GM12878 (cell line): Measurements from ENCODE around the gene TRAF3. TPM values are rescaled to one million over a fixed set of nuclear protein-coding genes. Genes with fewer than 3 reads are reported as not detected.

Source experiments
- ATAC-seq: fragments of 200-7000 bp; cut with Tn5 transposase; 3 replicates; pipeline ENCODE4 v1.9.1; 2020; ENCODE audit warnings: mild to moderate bottlenecking, moderate library complexity
- BruUV-seq: library from RNA; stranded (reverse); fragments of 400-500 nt; replicated peaks from 2 replicates; lab custom pipeline; 2021; lab: Mats Ljungman, UMichigan
- CTCF ChIA-PET: fragments of 300-600 bp; sonication (Branson Sonifier 250); formaldehyde crosslinking; extraction: SDS; loops from one replicate; lab custom pipeline; 2021; ENCODE audit warnings: inconsistent platforms; lab: Yijun Ruan, JAX
- POLR2A ChIA-PET: fragments of 350-600 bp; formaldehyde crosslinking; extraction: SDS; loops from one replicate; lab custom pipeline; 2021; ENCODE audit warnings: inconsistent platforms; lab: Charles Lee
- RAD21 ChIA-PET: fragments of 300-600 bp; sonication (Branson Sonifier 250); formaldehyde crosslinking; loops from one replicate; lab custom pipeline; 2023; ENCODE audit warnings: antibody characterized with exemption; ENCODE audit not compliant: unreplicated experiment; lab: Charles Lee
- SMC1A ChIA-PET: fragments of 300-600 bp; sonication (Branson Sonifier 250); formaldehyde crosslinking; loops from one replicate; lab custom pipeline; 2023; ENCODE audit not compliant: unreplicated experiment, uncharacterized antibody; lab: Charles Lee
- DNase-seq: peaks from one replicate; pipeline ENCODE4 v3.0.0-alpha.2; 2011; ENCODE audit warnings: low read depth, low spot score
- FAIRE-seq: peaks from 3 replicates; lab custom pipeline; 2011; peaks lifted over from hg19 to GRCh38; lab: Jason Lieb, UNC
- H2AFZ ChIP-seq: 2 replicates; pipeline ENCODE4 v1.6.0; 2011; ENCODE audit warnings: low read depth, low read length, control low read depth; ENCODE audit not compliant: control insufficient read depth
- H3K27ac ChIP-seq: 2 replicates; pipeline ENCODE4 v1.5.1; 2011; ENCODE audit warnings: control low read depth; ENCODE audit not compliant: control insufficient read depth, insufficient read depth
- H3K27me3 ChIP-seq, 2 experiments: replicated peaks in 1 of 2; 2 replicates each; pipeline versions ENCODE4 v1.6.0 to v1.6.1; 2011; ENCODE audit warnings: low read length in 1 of 2; ENCODE audit not compliant: control insufficient read depth in 2 of 2, insufficient read depth in 2 of 2
- H3K36me3 ChIP-seq, 2 experiments: 2 replicates each; pipeline ENCODE4 v1.5.1; 2011; ENCODE audit warnings: low read length in 1 of 2; ENCODE audit not compliant: control insufficient read depth in 2 of 2, insufficient read depth in 2 of 2
- H3K4me1 ChIP-seq: 2 replicates; pipeline ENCODE4 v1.6.1; 2011; ENCODE audit warnings: mild to moderate bottlenecking, low read length, moderate library complexity, mixed read lengths; ENCODE audit not compliant: control insufficient read depth, insufficient read depth
- H3K4me2 ChIP-seq: 2 replicates; pipeline ENCODE4 v1.6.0; 2011; ENCODE audit warnings: control low read depth; ENCODE audit not compliant: control insufficient read depth, insufficient read depth
- H3K4me3 ChIP-seq: fragments of 200-600 bp; sonication (generic); 2 replicates; pipeline ENCODE4 v1.5.1; 2016
- H3K79me2 ChIP-seq: 2 replicates; pipeline ENCODE4 v1.6.0; 2011; ENCODE audit warnings: low read length; ENCODE audit not compliant: control insufficient read depth, insufficient read depth
- H3K9ac ChIP-seq: 2 replicates; pipeline ENCODE4 v1.8.0; 2011; ENCODE audit warnings: low read length, control low read depth, mixed read lengths; ENCODE audit not compliant: control insufficient read depth, insufficient read depth
- H3K9me3 ChIP-seq: replicated peaks from 3 replicates; pipeline ENCODE4 v1.5.1; 2011; ENCODE audit warnings: mild to moderate bottlenecking, low read length; ENCODE audit not compliant: control insufficient read depth, insufficient read depth
- H4K20me1 ChIP-seq: 2 replicates; pipeline ENCODE4 v1.6.0; 2011; ENCODE audit not compliant: control insufficient read depth, insufficient read depth
- BHLHE40 ChIP-seq, 2 experiments: fragments of 450-650 bp in 1 of 2; IDR thresholded peaks; 2 replicates each; pipeline ENCODE4 v1.6.1; 2011 to 2017; ENCODE audit warnings: low read depth in 2 of 2, borderline replicate concordance in 1 of 2, improper control_type of control experiment in 1 of 2, low read length in 1 of 2, mild to moderate bottlenecking in 1 of 2
- CBFB ChIP-seq: IDR thresholded peaks from 2 replicates; pipeline ENCODE4 v1.6.1; 2016; ENCODE audit warnings: antibody characterized with exemption, low read depth
- CBX5 ChIP-seq: sonication (generic); IDR thresholded peaks from 2 replicates; pipeline ENCODE4 v1.6.1; 2016; ENCODE audit warnings: low read depth, moderate library complexity, mild to moderate bottlenecking, inconsistent platforms
- HDAC2 ChIP-seq: fragments of 200-600 bp; sonication (generic); IDR thresholded peaks from 2 replicates; pipeline ENCODE4 v1.6.1; 2017
- NFYB ChIP-seq: IDR thresholded peaks from 2 replicates; pipeline ENCODE4 v1.6.1; 2011; ENCODE audit warnings: low read depth, mild to moderate bottlenecking, low read length, improper control_type of control experiment, moderate library complexity; ENCODE audit not compliant: insufficient read depth
- PAX5 ChIP-seq: IDR thresholded peaks from 2 replicates; pipeline ENCODE4 v1.6.1; 2011; ENCODE audit warnings: low read depth, low read length, borderline replicate concordance
- RBBP5 ChIP-seq: fragments of 200-600 bp; sonication (generic); conservative IDR thresholded peaks from 2 replicates; pipeline ENCODE4 v1.6.1; 2016
- RELA ChIP-seq: fragments of 450-650 bp; IDR thresholded peaks from 2 replicates; pipeline ENCODE4 v1.8.0; 2014; ENCODE audit warnings: borderline replicate concordance; ENCODE audit not compliant: partially characterized antibody
- SREBF2 ChIP-seq: IDR thresholded peaks from 2 replicates; pipeline ENCODE4 v1.6.1; 2012; ENCODE audit warnings: mild to moderate bottlenecking, low read length
- STAT1 ChIP-seq: fragments of 450-650 bp; conservative IDR thresholded peaks from 2 replicates; pipeline ENCODE4 v1.6.1; 2014; ENCODE audit warnings: antibody characterized with exemption, mild to moderate bottlenecking
- TCF3 ChIP-seq: IDR thresholded peaks from 2 replicates; pipeline ENCODE4 v1.6.1; 2012; ENCODE audit warnings: low read depth, mild to moderate bottlenecking, low read length, borderline replicate concordance; ENCODE audit not compliant: insufficient read depth
- TCF7 ChIP-seq: IDR thresholded peaks from 2 replicates; pipeline ENCODE4 v1.6.1; 2014; ENCODE audit warnings: antibody characterized with exemption, borderline replicate concordance
- ZNF217 ChIP-seq: fragments of 450-650 bp; IDR thresholded peaks from 2 replicates; pipeline ENCODE4 v1.6.1; 2017; ENCODE audit warnings: antibody characterized with exemption, mild to moderate bottlenecking
- ZNF622 ChIP-seq: fragments of 450-650 bp; IDR thresholded peaks from 2 replicates; pipeline ENCODE4 v1.6.1; 2017; ENCODE audit warnings: mild to moderate bottlenecking, inconsistent platforms
- WGBS: methylation state at CpG from one replicate; pipeline ENCODE4 v1.1.6; 2016; ENCODE audit warnings: low lambda C conversion rate; ENCODE audit not compliant: insufficient replicate concordance, insufficient coverage; ENCODE audit errors: missing lambda C conversion rate; 5-methylcytosine and 5-hydroxymethylcytosine counted together
- in situ Hi-C: fragments of 300-500 bp; cut with MboI; formaldehyde crosslinking; loops from 9 replicates; pipeline ENCODE4 v1.14.3; 2018; ENCODE audit warnings: mixed read lengths
- intact Hi-C: fragments of 100-400 bp; cut with micrococcal nuclease; formaldehyde crosslinking; loops from one replicate; pipeline ENCODE4 v1.14.2; 2022; ENCODE audit not compliant: unreplicated experiment
- polyA plus RNA-seq, 11 experiments: library from polyadenylated mRNA; depleted of rRNA in 4 of 11; unstranded in 6 of 11; stranded (reverse) in 5 of 11; fragments of >200 nt; fragmentation: Nextera tagmentation in 4 of 11; fragmentation: Illumina TruSeq in 1 of 11; extraction: Ambion mirVana in 4 of 11; extraction: Trizol in 1 of 11; gene quantifications; 1 replicate in 1 of 11; 2 replicates in 10 of 11; pipeline versions ENCODE4 v1.2.1 to v1.2.3, GENCODE V29; 2011 to 2016; ENCODE audit warnings: inconsistent platforms in 2 of 11, missing spikeins in 2 of 11, low read depth in 1 of 11
- total RNA-seq, 4 experiments: library from RNA; depleted of rRNA in 3 of 4; stranded (reverse); fragments of >200 nt in 3 of 4; fragmentation: Illumina TruSeq in 1 of 4; extraction: Trizol in 1 of 4; gene quantifications; 2 replicates each; pipeline versions ENCODE4 v1.2.1 to v1.2.3, GENCODE V29; 2013 to 2021
- TF ChIP-seq, protein P1 (sequence below): IDR thresholded peaks from 2 replicates; pipeline ENCODE4 v1.6.1; 2012; ENCODE audit warnings: low read length, inconsistent platforms
- TF ChIP-seq, protein P2 (sequence below): IDR thresholded peaks from 2 replicates; pipeline ENCODE4 v1.6.1; 2012; ENCODE audit warnings: low read depth, low read length, improper control_type of control experiment

TRAF3 gene
- total and polyA plus RNA-seq, 10 of the 15 experiments (the other 5 are each of a cell fraction or from before 2014, with no cell fraction given) = 3.0 to 70.1 (median 36.5) TPM

DNA sequence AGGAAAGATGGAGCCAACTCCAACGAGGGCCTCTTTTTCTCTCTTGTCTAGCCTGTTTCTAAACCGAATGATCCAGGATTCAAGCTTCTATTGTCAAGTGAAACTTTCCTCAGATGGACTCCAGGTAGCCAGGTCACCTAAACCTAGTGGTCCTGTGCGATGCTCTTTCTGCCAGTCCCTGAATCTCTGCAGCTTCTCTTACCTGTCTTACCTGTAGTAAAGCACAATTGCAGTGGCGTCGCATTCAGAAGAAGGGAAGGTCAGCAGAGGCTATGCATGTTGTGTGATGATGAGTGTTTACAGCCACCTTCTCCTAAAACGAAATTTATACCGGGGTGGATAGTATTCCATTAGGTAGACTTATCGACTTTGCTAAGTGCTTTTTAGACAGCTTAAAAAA, 47.4 kb upstream of the TRAF3 start:
- peak; percentile 56 for FAIRE-seq
- H3K9ac ChIP-seq = no peak overlapping the region

More for the DNA sequence above, 47.4 kb upstream of the TRAF3 start:
- no TSS peak for BruUV-seq
- ChIA-PET SMC1A (interaction anchor here (1.4 kb wide), 1 partner anchor 135 kb away, joined by 4 read pairs; no protein-coding TSS in a partner anchor), RAD21 (interaction anchor here (2.4 kb wide), 1 partner anchor 9 kb away, joined by 5 read pairs; no protein-coding TSS in a partner anchor), CTCF (no interaction called here)
- Histone ChIP-seq H3K4me1 (no peaks in the 10 kb centered on the region), H4K20me1 (no peaks in the 10 kb centered on the region)
- in situ Hi-C loops = no loop called here
- 91% methylated on average over 8 of the region's 8 CpGs for WGBS
- TF ChIP-seq, protein P1, sequence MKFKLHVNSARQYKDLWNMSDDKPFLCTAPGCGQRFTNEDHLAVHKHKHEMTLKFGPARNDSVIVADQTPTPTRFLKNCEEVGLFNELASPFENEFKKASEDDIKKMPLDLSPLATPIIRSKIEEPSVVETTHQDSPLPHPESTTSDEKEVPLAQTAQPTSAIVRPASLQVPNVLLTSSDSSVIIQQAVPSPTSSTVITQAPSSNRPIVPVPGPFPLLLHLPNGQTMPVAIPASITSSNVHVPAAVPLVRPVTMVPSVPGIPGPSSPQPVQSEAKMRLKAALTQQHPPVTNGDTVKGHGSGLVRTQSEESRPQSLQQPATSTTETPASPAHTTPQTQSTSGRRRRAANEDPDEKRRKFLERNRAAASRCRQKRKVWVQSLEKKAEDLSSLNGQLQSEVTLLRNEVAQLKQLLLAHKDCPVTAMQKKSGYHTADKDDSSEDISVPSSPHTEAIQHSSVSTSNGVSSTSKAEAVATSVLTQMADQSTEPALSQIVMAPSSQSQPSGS = no peak
- no peak for TF ChIP-seq HDAC2
- TF ChIP-seq TCF7 = no peak
- TF ChIP-seq STAT1 = no peak
- TF ChIP-seq, protein P2, sequence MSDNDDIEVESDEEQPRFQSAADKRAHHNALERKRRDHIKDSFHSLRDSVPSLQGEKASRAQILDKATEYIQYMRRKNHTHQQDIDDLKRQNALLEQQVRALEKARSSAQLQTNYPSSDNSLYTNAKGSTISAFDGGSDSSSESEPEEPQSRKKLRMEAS = no peak
- no peak for TF ChIP-seq ZNF217
- TF ChIP-seq SREBF2 = no peak
- TF ChIP-seq BHLHE40 (IDR thresholded peaks at IDR 0.05; ENCODE audit: borderline replicate concordance in 1 of 2, low read depth in 2 of 2, low read length in 1 of 2) = no peak
- no peak for TF ChIP-seq CBX5
- no peak for TF ChIP-seq NFYB
- no peak for TF ChIP-seq CBFB
- TF ChIP-seq PAX5 = no peak
- no peak for TF ChIP-seq RELA
- TF ChIP-seq ZNF622 = no peak
- no peak for TF ChIP-seq TCF3
- no peak for TF ChIP-seq RBBP5
- TF ChIP-seq, all 136 proteins: peak for 0
- intact Hi-C loops = no loop called here
- Histone ChIP-seq H3K9me3 (no peaks in the 10 kb centered on the region), H3K36me3 (peaks cover 8 to 35% of the 10 kb centered on the region in 2 experiments), H3K4me3 (no peak overlapping the region), H3K27me3 (no peaks in the 10 kb centered on the region), H3K79me2 (no peaks in the 10 kb centered on the region), H2AFZ (no peak overlapping the region), H3K27ac (no peak overlapping the region), H3K4me2 (no peak overlapping the region)
- no peak for DNase-seq
- no peak for ATAC-seq
- POLR2A ChIA-PET = no interaction called here
